GM23338 (cell line): ENCODE measurements around the gene ARL8B. TPM values are rescaled to one million over a fixed set of nuclear protein-coding genes. Genes with fewer than 3 reads are reported as not detected.
A peak's percentile ranks its signal among the peaks of the same experiment; 100 is the strongest.

Experiments used
- ATAC-seq: fragments of 200-7000 bp; cut with Tn5 transposase; 3 replicates; pipeline ENCODE4 v1.9.1; 2020
- DNase-seq: peaks from one replicate; pipeline ENCODE4 v3.0.0-alpha.2; 2015; ENCODE audit warnings: low spot score
- H2AFZ ChIP-seq: fragments of 200-600 bp; sonication (generic); 2 replicates; pipeline ENCODE4 v1.8.0; 2016; ENCODE audit warnings: antibody characterized with exemption, mild to moderate bottlenecking, moderate library complexity
- H3F3A ChIP-seq: fragments of 200-600 bp; sonication (generic); replicated peaks from 2 replicates; pipeline ENCODE4 v1.8.0; 2017; ENCODE audit warnings: antibody characterized with exemption, mixed run types, low read depth
- H3K27ac ChIP-seq: fragments of 200-600 bp; sonication (generic); 2 replicates; pipeline ENCODE4 v1.6.1; 2016; ENCODE audit warnings: low read depth
- H3K27me3 ChIP-seq: fragments of 200-600 bp; sonication (generic); 2 replicates; pipeline ENCODE4 v1.8.0; 2016; ENCODE audit warnings: mild to moderate bottlenecking, mixed run types, moderate library complexity; ENCODE audit not compliant: insufficient read depth
- H3K36me3 ChIP-seq: fragments of 200-600 bp; sonication (generic); 2 replicates; pipeline ENCODE4 v1.8.0; 2016; ENCODE audit warnings: mild to moderate bottlenecking; ENCODE audit not compliant: insufficient read depth
- H3K4me1 ChIP-seq: fragments of 200-600 bp; sonication (generic); 2 replicates; pipeline ENCODE4 v1.8.0; 2016; ENCODE audit warnings: mild to moderate bottlenecking, moderate library complexity; ENCODE audit not compliant: insufficient read depth
- H3K4me2 ChIP-seq: fragments of 200-600 bp; sonication (generic); 2 replicates; pipeline ENCODE4 v1.7.1; 2017; ENCODE audit warnings: mixed run types
- H3K4me3 ChIP-seq: fragments of 200-600 bp; sonication (generic); 2 replicates; pipeline ENCODE4 v1.6.1; 2016; ENCODE audit warnings: mixed run types
- H3K79me2 ChIP-seq: fragments of 200-600 bp; sonication (generic); replicated peaks from 2 replicates; pipeline ENCODE4 v1.8.0; 2017; ENCODE audit warnings: mild to moderate bottlenecking; ENCODE audit not compliant: insufficient read depth
- H3K9me2 ChIP-seq: fragments of 200-600 bp; sonication (generic); 2 replicates; pipeline ENCODE4 v1.8.0; 2017; ENCODE audit not compliant: insufficient read depth
- H4K20me1 ChIP-seq: fragments of 200-600 bp; sonication (generic); replicated peaks from 2 replicates; pipeline ENCODE4 v1.8.0; 2017; ENCODE audit warnings: mild to moderate bottlenecking; ENCODE audit not compliant: insufficient read depth
- H3K27ac Mint-ChIP-seq: 2 replicates; pipeline ENCODE4 v1.8.0; 2020; ENCODE audit warnings: inconsistent platforms, mild to moderate bottlenecking, moderate library complexity, mixed read lengths
- H3K27me3 Mint-ChIP-seq: 3 replicates; pipeline ENCODE4 v1.8.0; 2022; ENCODE audit warnings: low read depth, mild to moderate bottlenecking, moderate library complexity, mixed read lengths, inconsistent platforms; ENCODE audit not compliant: insufficient read depth, poor library complexity
- H3K36me3 Mint-ChIP-seq: 3 replicates; pipeline ENCODE4 v1.8.0; 2021; ENCODE audit warnings: low read depth, mild to moderate bottlenecking, inconsistent platforms, moderate library complexity, mixed read lengths
- H3K4me1 Mint-ChIP-seq: 3 replicates; pipeline ENCODE4 v1.8.0; 2020; ENCODE audit warnings: mild to moderate bottlenecking, inconsistent platforms, mixed read lengths
- H3K4me3 Mint-ChIP-seq: 3 replicates; pipeline ENCODE4 v1.8.0; 2021; ENCODE audit warnings: moderate library complexity, mild to moderate bottlenecking, inconsistent platforms, mixed read lengths
- H3K9me3 Mint-ChIP-seq: 3 replicates; pipeline ENCODE4 v1.8.0; 2020; ENCODE audit warnings: moderate library complexity, mild to moderate bottlenecking, inconsistent platforms, mixed read lengths
- CREB1 ChIP-seq: fragments of 250-450 bp; sonication (Bioruptor Pico); IDR thresholded peaks from 2 replicates; pipeline ENCODE4 v1.5.0; 2020; ENCODE audit warnings: low read depth, mild to moderate bottlenecking, moderate library complexity
- CTCF ChIP-seq, 2 experiments: fragments of 200-600 bp in 1 of 2; sonication (generic) in 1 of 2; conservative IDR thresholded peaks; 2 replicates each; pipeline versions ENCODE4 v1.5.1 to v1.6.1; 2016 to 2017; ENCODE audit warnings: antibody characterized with exemption in 2 of 2, low read depth in 2 of 2, mild to moderate bottlenecking in 2 of 2, moderate library complexity in 1 of 2
- ETS1 ChIP-seq: IDR thresholded peaks from 2 replicates; pipeline ENCODE4 v1.6.1; 2016; ENCODE audit warnings: antibody characterized with exemption
- EZH2 ChIP-seq: fragments of 200-600 bp; sonication (generic); IDR thresholded peaks from one replicate; pipeline ENCODE4 v1.8.0; 2017; ENCODE audit warnings: antibody characterized with exemption, mild to moderate bottlenecking, low read depth; ENCODE audit not compliant: unreplicated experiment
- EZH2phosphoT487 ChIP-seq: fragments of 200-600 bp; sonication (generic); IDR thresholded peaks from one replicate; pipeline ENCODE4 v1.8.1; 2018; ENCODE audit warnings: antibody characterized with exemption; ENCODE audit not compliant: unreplicated experiment
- JUNB ChIP-seq: IDR thresholded peaks from one replicate; pipeline ENCODE4 v1.6.1; 2016; ENCODE audit warnings: antibody characterized with exemption; ENCODE audit not compliant: unreplicated experiment
- NANOG ChIP-seq: IDR thresholded peaks from 2 replicates; pipeline ENCODE4 v1.6.1; 2016; ENCODE audit warnings: antibody characterized with exemption, borderline replicate concordance
- POLR2AphosphoS5 ChIP-seq: IDR thresholded peaks from 2 replicates; pipeline ENCODE4 v1.6.1; 2016; ENCODE audit warnings: antibody characterized with exemption, low read depth
- REST ChIP-seq: IDR thresholded peaks from one replicate; pipeline ENCODE4 v1.6.1; 2018; ENCODE audit warnings: antibody characterized with exemption; ENCODE audit not compliant: unreplicated experiment
- STAT1 ChIP-seq: IDR thresholded peaks from one replicate; pipeline ENCODE4 v1.6.1; 2016; ENCODE audit warnings: antibody characterized with exemption; ENCODE audit not compliant: unreplicated experiment
- ZNF114 ChIP-seq: fragments of 250-450 bp; sonication (Bioruptor Pico); IDR thresholded peaks from 2 replicates; pipeline ENCODE4 v1.5.0; 2020; ENCODE audit warnings: mild to moderate bottlenecking, moderate library complexity
- ZNF331 ChIP-seq: fragments of 250-450 bp; sonication (Bioruptor Pico); IDR thresholded peaks from 2 replicates; pipeline ENCODE4 v1.5.0; 2020; ENCODE audit warnings: low read depth, mild to moderate bottlenecking, moderate library complexity
- ZNF462 ChIP-seq: fragments of 250-450 bp; sonication (Bioruptor Pico); IDR thresholded peaks from 2 replicates; pipeline ENCODE4 v1.5.0; 2020; ENCODE audit warnings: mild to moderate bottlenecking, moderate library complexity
- polyA plus RNA-seq: library from polyadenylated mRNA; unstranded; fragments of >200 nt; fragmentation: Nextera tagmentation; extraction: Ambion mirVana; gene quantifications from 2 replicates; pipeline ENCODE4 v1.2.1, GENCODE V29; 2016
- total RNA-seq: library from RNA; depleted of rRNA; stranded (reverse); fragments of >200 nt; shearing (Covaris generic); gene quantifications from 2 replicates; pipeline ENCODE4 v1.2.3, GENCODE V29; 2014

Gene ARL8B
- total and polyA plus RNA-seq, 2 experiments from 2014 or later: 25.5 to 40.8 TPM

GRCh38 chr3:5134019-5134391 lies 11.9 kb downstream of the ARL8B start:
- TF ChIP-seq ZNF114 (CRISPR knock-in tag) (no peak), ZNF462 (no peak), CREB1 (no peak), EZH2phosphoT487 (no peak), ZNF331 (CRISPR knock-in tag) (no peak), EZH2 (no peak), REST (no peak), POLR2AphosphoS5 (no peak), STAT1 (no peak), ETS1 (no peak), NANOG (no peak), JUNB (no peak), CTCF (conservative IDR thresholded peaks at IDR 0.05; ENCODE audit: low read depth in 2 of 2) (no peak)
- H3K4me1 Mint-ChIP-seq: peaks cover 44% of the 10 kb centered on the region
- no peaks in the 10 kb centered on the region for H3K27me3 ChIP-seq
- peaks cover 13% of the 10 kb centered on the region; the same call in 1 of the 2 replicates for H4K20me1 ChIP-seq
- no peaks in the 10 kb centered on the region for H3K27me3 Mint-ChIP-seq
- DNase-seq (no peak), ATAC-seq (no peak)
- no peaks in the 10 kb centered on the region for H3K36me3 Mint-ChIP-seq
- H3F3A ChIP-seq: no peaks in the 10 kb centered on the region
- H3K79me2 ChIP-seq: peaks cover 100% of the 10 kb centered on the region
- H3K9me3 Mint-ChIP-seq: no peaks in the 10 kb centered on the region; the same call in 2 of the 3 replicates
- no peak overlapping the region; the same call in 1 of the 2 replicates for H3K4me3 ChIP-seq
- no peak overlapping the region for H2AFZ ChIP-seq
- no peaks in the 10 kb centered on the region for H3K9me2 ChIP-seq
- H3K36me3 ChIP-seq: no peaks in the 10 kb centered on the region
- H3K4me1 ChIP-seq: peaks cover 32% of the 10 kb centered on the region
- peak overlapping the region; percentile 72; the same call in 1 of the 2 replicates for H3K27ac Mint-ChIP-seq
- peak overlapping the region; percentile 34 for H3K27ac ChIP-seq
- peak overlapping the region; percentile 60 for H3K4me2 ChIP-seq
- no peak overlapping the region for H3K4me3 Mint-ChIP-seq
